Inflammatory macrophage (primary cell): ENCODE measurements around the gene LRRC37A3.
"Not testable (repeated sequence)": the region's sequence is repeated elsewhere in the genome, so short reads cannot be mapped to it uniquely, and the experiment has no call there.

Experiments
- DNase-seq, 2 donors: peaks; one replicate each; pipeline ENCODE4 v3.0.0-alpha.2; 2020 to 2022

The LRRC37A3 gene

GRCh38 chr17:64925244-64925643 lies 6.0 kb upstream of the LRRC37A3 start:
- not testable (repeated sequence) for DNase-seq

GRCh38 chr17:64923051-64923568 lies 3.8 kb upstream of the LRRC37A3 start:
- DNase-seq, result peak; percentile 59 to 66

- peak; percentile 9 to 69 for DNase-seq
Measured at GRCh38 chr17:64920419-64921172, 1.3 kb upstream of the LRRC37A3 start.

- DNase-seq, result peak in 1 of 2 donors; percentile 8
Measured at GRCh38 chr17:64920026-64920418, 744 bp upstream of the LRRC37A3 start.

GRCh38 chr17:64918842-64919288 lies 413 bp downstream of the LRRC37A3 start:
- DNase-seq, result peak in 1 of 2 donors; percentile 10

GRCh38 chr17:64917540-64917939 lies 1.7 kb downstream of the LRRC37A3 start:
- not testable (repeated sequence) for DNase-seq

- not testable (repeated sequence) for DNase-seq
Measured at GRCh38 chr17:64915244-64915643, 4.0 kb downstream of the LRRC37A3 start.

- not testable (repeated sequence) for DNase-seq
Measured at GRCh38 chr17:64910191-64910514, 9.1 kb downstream of the LRRC37A3 start.

- not testable (repeated sequence) for DNase-seq
Measured at GRCh38 chr17:64909511-64910190, 9.6 kb downstream of the LRRC37A3 start.

- not testable (repeated sequence) for DNase-seq
Measured at GRCh38 chr17:64904069-64904468, 15.2 kb downstream of the LRRC37A3 start.

GRCh38 chr17:64897136-64897535 lies 22.1 kb downstream of the LRRC37A3 start:
- not testable (repeated sequence) for DNase-seq

GRCh38 chr17:64874210-64874609 lies 45.1 kb downstream of the LRRC37A3 start:
- not testable (repeated sequence) for DNase-seq

- peak; percentile 73 to 74 for DNase-seq
Measured at GRCh38 chr17:64847504-64848466, 71.5 kb downstream of the LRRC37A3 start.

- peak; percentile 77 to 80 for DNase-seq
Measured at GRCh38 chr17:64846892-64847291, 72.4 kb downstream of the LRRC37A3 start.

- not testable (repeated sequence) for DNase-seq
Measured at GRCh38 chr17:64843918-64844317, 75.4 kb downstream of the LRRC37A3 start.

- DNase-seq, result not testable (repeated sequence)
Measured at GRCh38 chr17:64842900-64843299, 76.4 kb downstream of the LRRC37A3 start.

GRCh38 chr17:64840960-64841359 lies 78.3 kb downstream of the LRRC37A3 start:
- DNase-seq, result peak; percentile 37 to 69

GRCh38 chr17:64838513-64838912 lies 80.8 kb downstream of the LRRC37A3 start:
- DNase-seq, result not testable (repeated sequence)

- peak; percentile 85 to 89 for DNase-seq
Measured at GRCh38 chr17:64837018-64837761, 82.1 kb downstream of the LRRC37A3 start.

- DNase-seq, result not testable (repeated sequence)
Measured at GRCh38 chr17:64836623-64837017, 82.7 kb downstream of the LRRC37A3 start.

GRCh38 chr17:64834060-64834459 lies 85.2 kb downstream of the LRRC37A3 start:
- peak; percentile 0 to 9 for DNase-seq

GRCh38 chr17:64830631-64831040 lies 88.6 kb downstream of the LRRC37A3 start:
- not testable (repeated sequence) for DNase-seq
